Measurements from ENCODE around the gene ACY1.

DNA sequence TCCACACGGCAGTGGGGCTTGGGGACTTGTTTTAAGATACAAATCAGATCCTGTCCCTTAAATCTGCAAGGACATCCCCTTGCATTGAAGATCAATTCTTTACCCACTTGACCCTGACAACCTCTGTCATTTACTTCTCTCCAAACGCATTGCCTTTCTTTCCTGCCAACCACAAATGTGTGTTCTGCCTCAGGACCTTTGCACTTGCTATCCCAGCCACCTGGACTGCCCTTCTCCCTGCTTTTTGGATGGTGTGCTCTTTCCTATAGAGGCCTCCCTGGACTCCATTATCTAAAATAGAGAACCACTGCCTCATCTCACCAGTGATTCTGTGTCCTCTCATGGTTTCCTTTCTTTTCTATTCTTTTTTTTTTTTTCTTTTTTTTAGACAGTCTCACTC, 13.8 kb downstream of the ACY1 start:
- TF ChIP-seq POLR2A (IDR thresholded peaks at IDR 0.05) = no peak
- no peak for TF ChIP-seq POLR2AphosphoS5 (IDR thresholded peaks at IDR 0.05)
- TF ChIP-seq, protein P1, sequence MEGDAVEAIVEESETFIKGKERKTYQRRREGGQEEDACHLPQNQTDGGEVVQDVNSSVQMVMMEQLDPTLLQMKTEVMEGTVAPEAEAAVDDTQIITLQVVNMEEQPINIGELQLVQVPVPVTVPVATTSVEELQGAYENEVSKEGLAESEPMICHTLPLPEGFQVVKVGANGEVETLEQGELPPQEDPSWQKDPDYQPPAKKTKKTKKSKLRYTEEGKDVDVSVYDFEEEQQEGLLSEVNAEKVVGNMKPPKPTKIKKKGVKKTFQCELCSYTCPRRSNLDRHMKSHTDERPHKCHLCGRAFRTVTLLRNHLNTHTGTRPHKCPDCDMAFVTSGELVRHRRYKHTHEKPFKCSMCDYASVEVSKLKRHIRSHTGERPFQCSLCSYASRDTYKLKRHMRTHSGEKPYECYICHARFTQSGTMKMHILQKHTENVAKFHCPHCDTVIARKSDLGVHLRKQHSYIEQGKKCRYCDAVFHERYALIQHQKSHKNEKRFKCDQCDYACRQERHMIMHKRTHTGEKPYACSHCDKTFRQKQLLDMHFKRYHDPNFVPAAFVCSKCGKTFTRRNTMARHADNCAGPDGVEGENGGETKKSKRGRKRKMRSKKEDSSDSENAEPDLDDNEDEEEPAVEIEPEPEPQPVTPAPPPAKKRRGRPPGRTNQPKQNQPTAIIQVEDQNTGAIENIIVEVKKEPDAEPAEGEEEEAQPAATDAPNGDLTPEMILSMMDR (IDR thresholded peaks at IDR 0.05) = no peak
- TF ChIP-seq EP300 (IDR thresholded peaks at IDR 0.05) = no peak
